Duodenal mucosa (tissue), 2 donors: ENCODE measurements around the gene REEP3.
"Not testable (repeated sequence)": the region's sequence is repeated elsewhere in the genome, so short reads cannot be mapped to it uniquely, and the experiment has no call there.

Source experiments
- H3K27ac ChIP-seq: one replicate; pipeline ENCODE4 v1.7.0; 2013; ENCODE audit warnings: low read depth, low read length
- H3K27me3 ChIP-seq, 2 donors: one replicate each; pipeline ENCODE4 v1.7.0; 2013; ENCODE audit warnings: low read length in 2 of 2, control low read depth in 1 of 2; ENCODE audit not compliant: insufficient read depth in 2 of 2, control insufficient read depth in 1 of 2
- H3K36me3 ChIP-seq, 2 donors: one replicate each; pipeline ENCODE4 v1.7.0; 2013; ENCODE audit warnings: low read length in 2 of 2, control low read depth in 1 of 2; ENCODE audit not compliant: insufficient read depth in 2 of 2, control insufficient read depth in 1 of 2
- H3K4me1 ChIP-seq, 2 donors: one replicate each; pipeline ENCODE4 v1.7.0; 2013; ENCODE audit warnings: low read length in 2 of 2, control low read depth in 1 of 2; ENCODE audit not compliant: insufficient read depth in 2 of 2, control insufficient read depth in 1 of 2
- H3K4me3 ChIP-seq, 2 donors: one replicate each; pipeline ENCODE4 v1.7.0; 2013; ENCODE audit warnings: low read length in 2 of 2, low read depth in 1 of 2
- H3K9ac ChIP-seq, 2 donors: one replicate each; pipeline ENCODE4 v1.7.0; 2013; ENCODE audit warnings: low read length in 2 of 2, low read depth in 1 of 2
- H3K9me3 ChIP-seq, 2 donors: one replicate each; pipeline ENCODE4 v1.7.0; 2013; ENCODE audit warnings: low read length in 2 of 2, control low read depth in 1 of 2; ENCODE audit not compliant: control insufficient read depth in 1 of 2

REEP3 gene

DNA sequence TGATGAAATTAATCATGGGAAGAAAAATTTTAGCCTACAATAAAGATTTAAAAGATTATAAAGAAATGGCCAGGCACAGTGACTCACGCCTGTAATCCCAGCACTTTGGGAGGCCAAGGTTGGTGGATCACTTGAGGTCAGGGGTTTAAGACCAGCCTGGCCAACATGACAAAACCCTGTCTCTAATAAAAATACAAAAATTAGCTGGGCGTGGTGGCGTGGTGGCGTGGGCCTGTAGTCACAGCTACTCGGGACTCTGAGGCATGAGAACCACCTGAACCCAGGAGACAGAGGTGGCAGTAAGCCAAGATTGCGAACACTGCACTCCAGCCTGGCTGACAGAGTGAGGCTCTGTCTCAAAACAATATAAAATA lies 28.9 kb upstream of the REEP3 start:
- H3K9me3 ChIP-seq, H3K27me3 ChIP-seq, H3K36me3 ChIP-seq, H3K4me3 ChIP-seq, H3K27ac ChIP-seq, H3K4me1 ChIP-seq, H3K9ac ChIP-seq: not testable (repeated sequence)

DNA sequence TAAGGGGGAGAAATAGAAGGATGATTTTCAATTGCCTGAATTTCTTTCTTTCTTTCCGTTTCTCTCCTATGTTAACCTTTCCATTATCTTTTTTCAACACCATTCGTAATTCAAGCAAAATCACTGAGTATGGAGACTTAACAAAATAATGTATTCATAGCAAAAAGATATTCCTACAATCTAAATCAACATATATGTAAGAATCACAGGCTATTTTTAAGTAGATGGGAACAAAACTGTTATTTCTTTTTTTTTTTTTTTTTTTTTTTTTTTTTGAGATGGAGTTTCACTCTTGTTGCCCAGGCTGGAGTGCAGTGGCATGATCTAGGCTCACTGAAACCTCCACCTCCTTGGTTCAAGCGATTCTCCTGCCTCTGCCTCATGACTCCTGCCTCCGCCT lies 28.2 kb upstream of the REEP3 start:
- Histone ChIP-seq H3K4me1 (no peaks in the 10 kb centered on the region), H3K4me3 (no peak overlapping the region), H3K27ac (no peak overlapping the region), H3K36me3 (no peaks in the 10 kb centered on the region), H3K9ac (no peak overlapping the region), H3K27me3 (no peaks in the 10 kb centered on the region), H3K9me3 (no peaks in the 10 kb centered on the region)

DNA sequence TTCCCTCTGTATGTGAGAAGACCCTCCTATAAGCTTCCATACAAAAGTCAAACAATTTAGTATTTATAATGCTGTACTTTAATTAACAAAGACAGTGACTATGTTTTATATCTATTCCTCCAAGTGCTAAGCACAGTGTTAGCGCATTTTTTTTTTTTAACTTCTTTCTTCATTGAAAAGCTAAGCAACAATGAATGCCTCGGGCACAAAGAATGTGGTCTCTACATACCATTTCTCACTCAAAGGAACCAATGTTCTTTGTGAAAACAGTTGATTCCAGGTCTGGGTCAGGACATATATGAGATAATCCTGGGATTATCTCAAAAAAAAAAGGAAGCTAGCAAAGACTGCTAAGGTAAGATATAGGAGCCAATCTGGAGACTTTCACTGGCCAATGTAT lies 26.2 kb upstream of the REEP3 start:
- H3K4me1 ChIP-seq = no peaks in the 10 kb centered on the region

DNA sequence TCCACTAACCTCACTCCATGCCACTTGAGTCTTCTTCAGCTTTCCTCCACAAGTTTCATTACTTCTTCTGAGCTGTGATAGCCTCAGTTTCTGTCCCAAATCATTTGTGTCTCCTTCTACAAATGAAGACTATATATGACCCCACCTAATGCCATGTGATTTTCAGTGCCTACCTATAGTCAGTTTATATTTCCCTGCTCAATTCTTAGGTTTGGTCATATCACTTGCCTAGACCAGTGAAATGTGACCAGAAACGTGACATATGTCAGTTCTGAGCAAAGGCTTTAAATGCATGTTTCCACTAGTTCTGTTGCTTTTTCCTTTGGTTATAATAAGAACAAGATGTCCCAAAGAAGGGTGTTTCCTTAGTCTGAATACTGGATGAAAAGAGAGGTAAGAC lies 24.6 kb upstream of the REEP3 start:
- no peaks in the 10 kb centered on the region for H3K9me3 ChIP-seq
- no peaks in the 10 kb centered on the region for H3K4me1 ChIP-seq
- no peak overlapping the region for H3K9ac ChIP-seq
- no peak overlapping the region for H3K4me3 ChIP-seq
- no peaks in the 10 kb centered on the region for H3K27me3 ChIP-seq
- no peaks in the 10 kb centered on the region for H3K36me3 ChIP-seq
- H3K27ac ChIP-seq = no peak overlapping the region

More for the DNA sequence above, 26.2 kb upstream of the REEP3 start:
- Histone ChIP-seq H3K4me3 (no peak overlapping the region), H3K9me3 (no peaks in the 10 kb centered on the region), H3K27me3 (no peaks in the 10 kb centered on the region), H3K9ac (no peak overlapping the region), H3K27ac (no peak overlapping the region), H3K36me3 (no peaks in the 10 kb centered on the region)

DNA sequence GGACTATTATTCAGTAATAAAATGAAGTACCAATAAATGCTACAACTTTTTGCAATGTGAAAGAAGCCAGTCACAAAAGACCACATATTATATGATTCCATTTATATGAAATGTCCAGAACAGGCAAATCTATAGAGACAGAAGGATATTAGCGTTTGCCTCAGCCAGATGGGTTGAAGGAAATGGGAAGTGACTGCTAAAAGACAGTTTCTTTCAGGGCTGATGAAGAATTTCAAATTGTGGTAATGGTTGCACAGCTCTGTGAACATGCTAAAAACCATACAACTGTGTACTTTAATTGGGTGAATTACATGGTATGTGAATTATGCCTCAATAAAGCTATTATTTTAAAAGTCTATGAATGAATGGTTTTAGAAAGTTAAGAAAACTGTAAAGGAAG lies 23.9 kb upstream of the REEP3 start:
- no peaks in the 10 kb centered on the region for H3K9me3 ChIP-seq
- no peaks in the 10 kb centered on the region for H3K36me3 ChIP-seq
- H3K9ac ChIP-seq = no peak overlapping the region

DNA sequence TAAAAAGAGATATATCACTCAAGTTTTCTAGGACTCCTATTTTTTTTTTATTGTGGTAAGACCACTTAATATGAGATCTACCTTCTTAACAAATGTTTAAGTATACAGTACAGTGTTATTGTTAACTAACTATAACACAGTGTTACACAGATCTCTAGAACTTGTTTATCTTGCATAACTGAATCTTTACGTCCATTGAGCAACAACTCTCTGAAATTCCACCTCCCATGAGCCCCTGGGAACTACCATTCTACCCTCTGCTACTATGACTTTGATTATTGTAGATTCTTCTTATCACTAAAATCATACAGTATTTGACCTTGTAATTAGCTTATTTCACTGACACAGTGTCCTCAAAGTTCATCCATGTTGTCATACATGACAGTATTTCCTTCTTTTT lies 22.5 kb upstream of the REEP3 start:
- H3K36me3 ChIP-seq = no peaks in the 10 kb centered on the region
- no peaks in the 10 kb centered on the region for H3K4me1 ChIP-seq
- H3K27ac ChIP-seq = no peak overlapping the region
- no peak overlapping the region for H3K4me3 ChIP-seq
- H3K9ac ChIP-seq = no peak overlapping the region
- H3K27me3 ChIP-seq = no peaks in the 10 kb centered on the region
- H3K9me3 ChIP-seq = no peaks in the 10 kb centered on the region

More for the DNA sequence above, 23.9 kb upstream of the REEP3 start:
- no peak overlapping the region for H3K27ac ChIP-seq
- no peaks in the 10 kb centered on the region for H3K4me1 ChIP-seq
- H3K4me3 ChIP-seq = no peak overlapping the region
- H3K27me3 ChIP-seq = no peaks in the 10 kb centered on the region

DNA sequence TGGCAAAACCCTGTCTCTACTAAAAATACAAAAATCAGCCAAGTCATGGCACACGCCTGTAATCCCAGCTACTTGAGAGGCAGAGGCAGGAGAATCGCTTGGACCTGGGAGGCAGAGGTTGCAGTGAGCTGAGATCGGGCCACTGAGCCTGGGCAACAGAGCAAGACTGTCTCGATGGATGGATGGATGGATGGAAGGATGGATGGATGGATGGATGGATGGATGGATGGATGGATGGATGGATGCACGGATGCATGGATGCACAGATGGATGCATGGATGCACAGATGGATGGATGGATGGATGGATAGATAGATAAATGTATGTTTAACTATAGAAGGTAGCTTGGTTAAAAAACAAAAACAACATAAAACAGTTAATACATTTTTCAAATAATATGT lies 20.6 kb upstream of the REEP3 start:
- not testable (repeated sequence) for H3K4me1 ChIP-seq, H3K9ac ChIP-seq, H3K27me3 ChIP-seq, H3K9me3 ChIP-seq, H3K36me3 ChIP-seq, H3K4me3 ChIP-seq, H3K27ac ChIP-seq

DNA sequence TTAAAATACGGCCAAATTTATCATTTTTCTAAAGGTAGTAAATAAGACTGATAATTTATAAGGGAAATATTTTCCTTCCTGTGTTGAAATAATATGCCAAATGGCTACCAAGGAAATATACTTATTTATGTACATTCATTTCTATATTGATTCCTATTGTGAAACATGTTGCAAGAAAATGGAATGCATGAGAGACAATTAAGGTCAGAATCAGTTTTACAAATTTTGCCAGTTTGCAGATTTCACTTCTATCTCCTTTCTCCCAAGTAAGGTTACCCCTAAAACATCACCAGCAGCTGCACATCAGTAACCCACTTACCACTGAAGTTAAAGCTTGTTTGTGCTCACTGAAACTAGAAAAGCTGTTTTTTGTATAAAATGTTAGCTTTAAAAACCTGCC lies 19.2 kb upstream of the REEP3 start:
- Histone ChIP-seq H3K9me3 (no peaks in the 10 kb centered on the region), H3K27me3 (no peaks in the 10 kb centered on the region), H3K36me3 (no peaks in the 10 kb centered on the region), H3K9ac (no peak overlapping the region), H3K27ac (no peak overlapping the region), H3K4me1 (no peaks in the 10 kb centered on the region), H3K4me3 (no peak overlapping the region)

DNA sequence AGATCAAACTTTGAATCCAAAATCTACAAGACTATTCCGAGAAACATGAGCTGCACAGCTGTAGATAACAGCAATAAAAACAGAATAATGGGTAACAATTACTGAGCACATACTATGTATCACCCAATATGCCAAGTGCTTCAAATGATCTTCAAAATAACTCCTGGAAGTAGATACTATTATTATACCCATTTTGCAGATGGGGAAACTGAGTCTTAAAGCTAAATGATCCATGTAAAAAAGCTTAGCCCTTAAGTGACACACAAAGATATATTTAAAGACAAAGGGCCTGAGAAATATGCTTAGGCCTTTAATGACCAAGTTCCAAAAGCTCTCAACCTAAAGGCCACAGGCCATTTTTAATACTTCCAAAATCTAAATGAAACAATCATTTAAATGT lies 18.4 kb upstream of the REEP3 start:
- H3K27ac ChIP-seq = no peak overlapping the region
- no peaks in the 10 kb centered on the region for H3K9me3 ChIP-seq
- H3K9ac ChIP-seq = no peak overlapping the region
- H3K27me3 ChIP-seq = no peaks in the 10 kb centered on the region
- no peak overlapping the region for H3K4me3 ChIP-seq
- no peaks in the 10 kb centered on the region for H3K4me1 ChIP-seq
- no peaks in the 10 kb centered on the region for H3K36me3 ChIP-seq

DNA sequence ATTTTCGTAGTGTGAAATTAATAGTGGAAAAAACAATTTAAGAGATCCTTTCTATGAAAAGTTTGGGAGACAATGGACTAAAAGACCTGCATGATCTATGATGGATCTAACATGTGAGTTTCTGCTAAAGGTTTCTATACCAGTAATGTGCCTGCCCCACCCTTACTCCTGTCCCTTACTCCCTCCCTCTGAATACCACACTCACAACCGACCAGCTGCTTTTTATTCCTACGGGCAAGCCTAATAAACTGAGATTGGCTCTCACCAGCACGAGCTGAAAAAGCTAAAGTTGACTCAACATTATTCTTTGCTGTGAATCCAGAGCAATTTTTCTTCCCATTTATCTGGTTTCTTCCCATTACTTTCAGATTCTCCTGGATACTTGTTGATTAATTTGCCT lies 17.8 kb upstream of the REEP3 start:
- Histone ChIP-seq H3K9ac (no peak overlapping the region), H3K4me1 (no peaks in the 10 kb centered on the region), H3K27ac (no peak overlapping the region), H3K36me3 (no peaks in the 10 kb centered on the region), H3K27me3 (no peaks in the 10 kb centered on the region), H3K4me3 (no peak overlapping the region), H3K9me3 (no peaks in the 10 kb centered on the region)

DNA sequence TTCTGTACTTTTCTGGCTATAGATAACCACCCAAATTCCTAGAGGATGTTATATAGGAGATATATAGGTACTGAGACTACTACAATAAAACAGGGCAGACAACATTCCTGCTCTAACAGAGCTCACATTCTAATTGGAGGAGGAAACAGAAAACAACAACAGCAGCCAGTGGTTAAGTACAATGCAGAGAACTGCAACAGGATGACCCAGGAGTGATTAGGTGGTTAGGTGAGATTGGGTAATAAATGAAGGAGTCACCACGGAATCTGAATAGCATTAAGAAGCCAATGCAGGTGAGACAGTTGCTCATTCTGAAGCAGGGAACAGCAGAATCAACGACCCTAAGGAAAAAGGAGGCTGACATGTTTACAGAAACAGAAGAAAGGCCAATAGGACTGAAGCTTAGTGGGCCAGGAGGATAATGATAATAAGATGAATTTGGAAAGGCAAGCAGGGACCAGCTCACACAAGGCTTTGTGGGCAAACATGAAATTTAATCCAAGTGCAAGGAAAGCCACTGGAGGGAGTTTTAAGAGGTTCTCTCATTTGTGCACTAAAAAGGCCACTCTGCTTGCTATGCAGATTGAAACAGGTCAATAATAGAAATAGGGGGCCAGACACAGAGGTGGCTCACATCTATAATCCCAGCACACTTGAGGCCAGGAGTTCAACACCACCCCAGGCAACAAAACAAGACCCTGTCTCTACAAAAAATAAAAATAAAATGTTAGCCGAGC lies 16.9 kb upstream of the REEP3 start:
- no peak overlapping the region for H3K27ac ChIP-seq
- no peaks in the 10 kb centered on the region for H3K9me3 ChIP-seq

More for the DNA sequence above, 16.9 kb upstream of the REEP3 start:
- Histone ChIP-seq H3K4me1 (no peaks in the 10 kb centered on the region), H3K27me3 (no peaks in the 10 kb centered on the region), H3K9ac (no peak overlapping the region), H3K36me3 (no peaks in the 10 kb centered on the region), H3K4me3 (no peak overlapping the region)
